Fibroblast of villous mesenchyme (primary cell): ENCODE results near the gene MSRB3. TPM values are rescaled to one million over a fixed set of nuclear protein-coding genes. Genes with fewer than 3 reads are reported as not detected.

Source experiments
- DNase-seq: peaks from one replicate; pipeline ENCODE4 v3.0.0-alpha.2; 2010; ENCODE audit warnings: low read depth
- H3K4me3 ChIP-seq: 2 replicates; pipeline ENCODE4 v1.5.1; 2011; ENCODE audit warnings: low read depth, mild to moderate bottlenecking, low read length
- total RNA-seq: library from RNA; depleted of rRNA; stranded (reverse); fragments of >200 nt; gene quantifications from 2 replicates; pipeline ENCODE4 v1.2.3, GENCODE V29; 2012
- TF ChIP-seq, protein P1 (sequence below): IDR thresholded peaks from 2 replicates; pipeline ENCODE4 v1.5.1; 2012; ENCODE audit warnings: low read depth, mild to moderate bottlenecking, low read length; ENCODE audit not compliant: insufficient read depth

The MSRB3 gene
- total RNA-seq, 1 donor: 111 TPM

DNA sequence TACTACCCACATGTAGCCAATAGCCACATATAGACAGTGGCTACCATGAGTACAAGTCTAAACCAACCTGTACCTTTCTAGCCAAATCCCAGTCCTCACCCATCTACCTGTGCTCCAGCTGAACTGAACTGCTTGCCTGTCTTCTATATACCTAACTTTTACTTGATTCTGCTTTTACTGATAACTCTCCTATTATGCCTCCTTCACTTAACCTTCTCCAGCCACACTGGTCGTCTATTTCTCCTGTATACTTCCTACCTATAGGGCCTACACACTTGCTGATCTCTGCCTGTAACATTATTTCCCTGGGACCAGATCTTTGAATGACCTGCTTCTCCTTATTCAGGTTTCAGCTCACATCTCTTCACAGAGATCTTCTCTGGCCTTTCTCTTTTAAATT is 26.0 kb upstream of the MSRB3 start:
- H3K4me3 ChIP-seq: no peak overlapping the region
- no peak for DNase-seq
- TF ChIP-seq, protein P1, sequence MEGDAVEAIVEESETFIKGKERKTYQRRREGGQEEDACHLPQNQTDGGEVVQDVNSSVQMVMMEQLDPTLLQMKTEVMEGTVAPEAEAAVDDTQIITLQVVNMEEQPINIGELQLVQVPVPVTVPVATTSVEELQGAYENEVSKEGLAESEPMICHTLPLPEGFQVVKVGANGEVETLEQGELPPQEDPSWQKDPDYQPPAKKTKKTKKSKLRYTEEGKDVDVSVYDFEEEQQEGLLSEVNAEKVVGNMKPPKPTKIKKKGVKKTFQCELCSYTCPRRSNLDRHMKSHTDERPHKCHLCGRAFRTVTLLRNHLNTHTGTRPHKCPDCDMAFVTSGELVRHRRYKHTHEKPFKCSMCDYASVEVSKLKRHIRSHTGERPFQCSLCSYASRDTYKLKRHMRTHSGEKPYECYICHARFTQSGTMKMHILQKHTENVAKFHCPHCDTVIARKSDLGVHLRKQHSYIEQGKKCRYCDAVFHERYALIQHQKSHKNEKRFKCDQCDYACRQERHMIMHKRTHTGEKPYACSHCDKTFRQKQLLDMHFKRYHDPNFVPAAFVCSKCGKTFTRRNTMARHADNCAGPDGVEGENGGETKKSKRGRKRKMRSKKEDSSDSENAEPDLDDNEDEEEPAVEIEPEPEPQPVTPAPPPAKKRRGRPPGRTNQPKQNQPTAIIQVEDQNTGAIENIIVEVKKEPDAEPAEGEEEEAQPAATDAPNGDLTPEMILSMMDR: no peak

DNA sequence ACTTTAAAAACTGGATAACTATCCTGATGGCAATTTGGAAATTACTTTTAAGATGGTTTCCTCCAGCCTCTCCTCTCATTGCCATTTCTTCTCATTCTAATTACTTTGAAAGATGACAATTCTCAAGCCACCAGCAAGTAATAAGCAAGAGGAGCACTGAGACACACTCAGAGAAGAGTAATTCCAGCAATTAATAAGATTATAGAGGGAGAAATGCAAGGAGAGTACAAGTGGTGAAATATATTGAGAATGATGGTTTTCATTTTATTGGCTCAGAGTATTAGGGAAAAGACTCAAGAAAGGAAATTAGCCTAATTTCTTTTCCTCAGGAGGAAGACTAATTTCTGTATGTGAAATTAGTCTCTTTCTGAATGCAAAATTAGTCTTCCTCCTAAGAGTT is 20.5 kb upstream of the MSRB3 start:
- H3K4me3 ChIP-seq: no peak overlapping the region
- DNase-seq: no peak
- TF ChIP-seq, protein P1: no peak

DNA sequence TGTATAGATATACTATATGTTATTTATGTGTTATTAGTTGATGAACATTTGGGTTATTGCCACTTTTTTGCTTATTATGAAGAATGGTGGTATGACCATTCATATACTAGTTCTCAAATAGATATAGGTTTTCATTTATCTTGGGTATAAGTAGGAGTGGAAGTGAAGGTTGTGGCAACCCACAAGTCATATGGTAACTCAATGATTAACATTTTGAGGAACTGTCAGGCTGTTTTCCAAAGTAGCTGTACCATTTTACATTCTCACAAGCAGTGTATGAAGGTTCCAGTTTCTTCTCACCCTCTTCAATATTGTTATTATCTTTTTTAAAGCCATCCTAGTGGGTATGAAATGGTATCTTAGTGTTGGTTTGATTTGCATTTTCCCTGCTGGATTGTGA is 19.0 kb upstream of the MSRB3 start:
- TF ChIP-seq, protein P1: no peak
- DNase-seq: no peak
- no peak overlapping the region for H3K4me3 ChIP-seq

DNA sequence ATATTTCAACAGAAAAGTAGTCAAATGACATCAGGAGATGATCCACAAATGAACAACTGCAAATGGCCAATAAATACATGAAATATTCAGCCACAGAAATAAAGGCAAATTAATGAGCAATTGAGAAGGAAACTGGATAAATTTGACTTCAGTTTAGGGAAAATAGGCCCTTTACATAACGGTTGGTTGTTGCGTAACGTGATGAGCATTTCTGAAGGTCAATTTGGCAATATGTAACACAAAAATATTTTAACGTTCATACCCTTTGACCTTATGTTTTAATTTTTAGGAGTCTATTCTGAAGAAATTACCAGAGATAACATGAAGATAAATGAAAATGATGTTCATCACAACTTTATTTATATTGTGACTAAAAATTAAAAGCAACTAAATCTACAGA is 14.7 kb upstream of the MSRB3 start:
- H3K4me3 ChIP-seq: no peak overlapping the region
- TF ChIP-seq, protein P1: no peak
- DNase-seq: no peak

DNA sequence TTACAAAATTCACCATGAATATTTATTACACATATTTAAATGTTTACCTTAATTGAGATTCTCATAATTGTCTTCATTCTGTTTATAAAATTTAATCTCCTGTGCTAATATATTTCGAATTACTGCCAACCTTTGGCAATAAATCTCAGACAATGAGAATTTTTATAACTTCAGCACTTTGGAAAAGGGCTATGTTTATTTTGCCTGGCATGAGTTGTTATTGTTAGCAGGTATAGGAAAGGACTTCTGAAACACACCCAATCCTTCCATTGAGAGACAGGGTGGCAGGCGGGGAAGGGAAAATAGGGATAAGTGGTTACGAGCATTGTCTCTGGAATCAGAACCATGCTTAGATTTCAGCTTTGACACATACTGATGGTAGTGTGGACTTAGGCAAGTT is 12.1 kb upstream of the MSRB3 start:
- no peak overlapping the region for H3K4me3 ChIP-seq
- no peak for DNase-seq
- TF ChIP-seq, protein P1: no peak

DNA sequence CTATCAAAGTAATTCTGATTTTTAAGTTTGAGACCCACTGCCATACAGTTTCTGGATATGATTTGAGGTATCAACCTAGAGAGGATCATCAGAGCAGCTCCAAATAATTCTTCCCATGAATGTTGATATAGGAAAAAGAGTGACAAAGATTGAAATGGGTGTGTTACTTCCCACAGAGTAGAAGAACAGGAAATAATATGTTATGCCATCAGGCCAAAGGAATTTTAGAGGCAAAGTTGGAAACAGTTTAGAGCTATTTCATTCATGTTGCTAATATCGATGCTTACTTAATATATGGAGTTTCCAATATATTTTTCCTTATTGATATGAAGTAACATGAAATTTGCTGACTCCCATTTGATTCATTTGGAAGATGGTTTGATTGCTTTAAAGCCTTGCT is 8.9 kb upstream of the MSRB3 start:
- no peak overlapping the region for H3K4me3 ChIP-seq
- DNase-seq: no peak
- TF ChIP-seq, protein P1: no peak

DNA sequence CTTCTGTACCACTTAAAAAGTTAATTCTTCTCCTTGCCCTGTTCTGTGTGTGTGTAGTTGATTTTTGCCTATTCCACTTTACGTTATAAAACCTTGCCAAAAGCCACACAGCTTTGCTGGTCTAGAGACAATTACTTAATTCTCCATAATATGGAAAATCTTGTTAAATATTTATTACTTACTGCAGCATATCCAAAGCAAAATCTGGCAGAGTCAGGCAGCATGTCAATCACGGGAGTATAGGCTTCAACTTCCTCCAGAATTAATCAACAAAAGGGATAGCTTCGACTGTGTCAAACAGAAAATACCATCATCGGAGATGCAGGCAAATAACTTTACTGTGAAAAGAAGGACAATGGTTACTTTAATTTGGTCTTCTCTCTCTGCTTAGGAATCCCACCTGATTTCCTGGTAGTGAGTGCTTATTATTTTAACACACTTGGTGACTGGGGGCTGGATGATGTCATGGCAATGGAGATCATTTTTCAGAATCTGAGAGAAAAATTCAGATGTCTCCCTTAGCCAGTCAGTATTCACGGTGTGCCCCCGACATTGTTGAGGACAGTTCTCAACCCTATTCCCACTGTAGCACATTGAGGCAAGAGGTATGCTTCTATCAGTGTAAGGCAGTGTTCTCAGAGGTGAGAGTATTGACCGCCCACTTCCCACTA is 3.7 kb upstream of the MSRB3 start:
- TF ChIP-seq, protein P1: no peak
- no peak for DNase-seq
- no peak overlapping the region for H3K4me3 ChIP-seq
